Ishikawa (cell line): ENCODE data around the gene ITGAX.

ENCODE experiments used
- CEBPB ChIP-seq: IDR thresholded peaks from 2 replicates; pipeline ENCODE4 v1.6.1; 2012
- CREB1 ChIP-seq: IDR thresholded peaks from 2 replicates; pipeline ENCODE4 v1.6.1; 2012; ENCODE audit warnings: low read depth
- EGR1 ChIP-seq: IDR thresholded peaks from 2 replicates; pipeline ENCODE4 v1.6.1; 2012
- EP300 ChIP-seq: IDR thresholded peaks from 2 replicates; pipeline ENCODE4 v1.6.1; 2012; ENCODE audit warnings: borderline replicate concordance
- FOXM1 ChIP-seq: IDR thresholded peaks from 2 replicates; pipeline ENCODE4 v1.6.1; 2012; ENCODE audit warnings: low read depth, borderline replicate concordance
- NFIC ChIP-seq: IDR thresholded peaks from 2 replicates; pipeline ENCODE4 v1.6.1; 2012
- RAD21 ChIP-seq: IDR thresholded peaks from 2 replicates; pipeline ENCODE4 v1.6.1; 2012; ENCODE audit warnings: low read depth
- TAF1 ChIP-seq: IDR thresholded peaks from 2 replicates; pipeline ENCODE4 v1.6.1; 2012; ENCODE audit warnings: low read depth, mild to moderate bottlenecking
- TCF12 ChIP-seq: IDR thresholded peaks from 2 replicates; pipeline ENCODE4 v1.6.1; 2012; ENCODE audit warnings: low read depth
- TEAD4 ChIP-seq: IDR thresholded peaks from 2 replicates; pipeline ENCODE4 v1.6.1; 2012
- YY1 ChIP-seq: IDR thresholded peaks from 2 replicates; pipeline ENCODE4 v1.6.1; 2012; ENCODE audit warnings: low read depth
- ZBTB7A ChIP-seq: IDR thresholded peaks from 2 replicates; pipeline ENCODE4 v1.6.1; 2012; ENCODE audit warnings: low read depth
- TF ChIP-seq, protein P1 (sequence below): IDR thresholded peaks from 2 replicates; pipeline ENCODE4 v1.6.1; 2012; ENCODE audit warnings: low read depth, mild to moderate bottlenecking
- TF ChIP-seq, protein P2 (sequence below): IDR thresholded peaks from 2 replicates; pipeline ENCODE4 v1.6.1; 2012
- TF ChIP-seq, protein P3 (sequence below): IDR thresholded peaks from 2 replicates; pipeline ENCODE4 v1.6.1; 2012

Gene ITGAX

DNA sequence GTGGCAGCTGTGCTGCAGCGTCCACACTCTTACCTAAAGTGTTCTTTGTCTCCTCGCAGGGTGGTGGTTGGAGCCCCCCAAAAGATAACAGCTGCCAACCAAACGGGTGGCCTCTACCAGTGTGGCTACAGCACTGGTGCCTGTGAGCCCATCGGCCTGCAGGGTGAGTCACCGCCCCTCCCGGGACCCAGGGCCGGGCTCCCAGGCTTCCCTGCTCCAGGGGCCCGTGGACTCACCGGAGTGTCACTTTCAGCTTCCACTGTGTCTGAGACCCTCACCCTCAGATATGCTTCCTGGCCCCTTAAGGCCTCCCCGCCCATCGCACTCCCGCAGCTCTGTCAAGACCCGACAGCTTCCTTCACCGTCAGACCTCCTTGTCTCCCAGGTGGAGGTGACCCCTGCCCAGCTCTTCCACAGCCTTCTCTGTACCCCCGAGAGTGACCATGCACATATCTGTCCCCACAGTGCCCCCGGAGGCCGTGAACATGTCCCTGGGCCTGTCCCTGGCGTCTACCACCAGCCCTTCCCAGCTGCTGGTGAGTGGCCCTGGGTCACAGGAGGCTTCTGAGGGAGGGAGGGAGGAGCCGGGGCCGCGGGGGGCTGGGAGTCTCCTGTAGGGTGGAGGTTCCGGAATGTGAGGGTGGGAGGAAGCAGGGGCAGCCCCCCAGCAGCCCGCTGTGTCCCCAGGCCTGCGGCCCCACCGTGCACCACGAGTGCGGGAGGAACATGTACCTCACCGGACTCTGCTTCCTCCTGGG lies 1.8 kb downstream of the ITGAX start:
- TF ChIP-seq EP300 (no peak), TCF12 (no peak), TAF1 (no peak), RAD21 (no peak), FOXM1 (no peak), YY1 (no peak), CEBPB (no peak), TEAD4 (no peak), ZBTB7A (no peak), EGR1 (no peak), NFIC (no peak), CREB1 (no peak)
- TF ChIP-seq, protein P1, sequence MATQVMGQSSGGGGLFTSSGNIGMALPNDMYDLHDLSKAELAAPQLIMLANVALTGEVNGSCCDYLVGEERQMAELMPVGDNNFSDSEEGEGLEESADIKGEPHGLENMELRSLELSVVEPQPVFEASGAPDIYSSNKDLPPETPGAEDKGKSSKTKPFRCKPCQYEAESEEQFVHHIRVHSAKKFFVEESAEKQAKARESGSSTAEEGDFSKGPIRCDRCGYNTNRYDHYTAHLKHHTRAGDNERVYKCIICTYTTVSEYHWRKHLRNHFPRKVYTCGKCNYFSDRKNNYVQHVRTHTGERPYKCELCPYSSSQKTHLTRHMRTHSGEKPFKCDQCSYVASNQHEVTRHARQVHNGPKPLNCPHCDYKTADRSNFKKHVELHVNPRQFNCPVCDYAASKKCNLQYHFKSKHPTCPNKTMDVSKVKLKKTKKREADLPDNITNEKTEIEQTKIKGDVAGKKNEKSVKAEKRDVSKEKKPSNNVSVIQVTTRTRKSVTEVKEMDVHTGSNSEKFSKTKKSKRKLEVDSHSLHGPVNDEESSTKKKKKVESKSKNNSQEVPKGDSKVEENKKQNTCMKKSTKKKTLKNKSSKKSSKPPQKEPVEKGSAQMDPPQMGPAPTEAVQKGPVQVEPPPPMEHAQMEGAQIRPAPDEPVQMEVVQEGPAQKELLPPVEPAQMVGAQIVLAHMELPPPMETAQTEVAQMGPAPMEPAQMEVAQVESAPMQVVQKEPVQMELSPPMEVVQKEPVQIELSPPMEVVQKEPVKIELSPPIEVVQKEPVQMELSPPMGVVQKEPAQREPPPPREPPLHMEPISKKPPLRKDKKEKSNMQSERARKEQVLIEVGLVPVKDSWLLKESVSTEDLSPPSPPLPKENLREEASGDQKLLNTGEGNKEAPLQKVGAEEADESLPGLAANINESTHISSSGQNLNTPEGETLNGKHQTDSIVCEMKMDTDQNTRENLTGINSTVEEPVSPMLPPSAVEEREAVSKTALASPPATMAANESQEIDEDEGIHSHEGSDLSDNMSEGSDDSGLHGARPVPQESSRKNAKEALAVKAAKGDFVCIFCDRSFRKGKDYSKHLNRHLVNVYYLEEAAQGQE: no peak
- TF ChIP-seq, protein P2, sequence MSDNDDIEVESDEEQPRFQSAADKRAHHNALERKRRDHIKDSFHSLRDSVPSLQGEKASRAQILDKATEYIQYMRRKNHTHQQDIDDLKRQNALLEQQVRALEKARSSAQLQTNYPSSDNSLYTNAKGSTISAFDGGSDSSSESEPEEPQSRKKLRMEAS: no peak
- TF ChIP-seq, protein P3, sequence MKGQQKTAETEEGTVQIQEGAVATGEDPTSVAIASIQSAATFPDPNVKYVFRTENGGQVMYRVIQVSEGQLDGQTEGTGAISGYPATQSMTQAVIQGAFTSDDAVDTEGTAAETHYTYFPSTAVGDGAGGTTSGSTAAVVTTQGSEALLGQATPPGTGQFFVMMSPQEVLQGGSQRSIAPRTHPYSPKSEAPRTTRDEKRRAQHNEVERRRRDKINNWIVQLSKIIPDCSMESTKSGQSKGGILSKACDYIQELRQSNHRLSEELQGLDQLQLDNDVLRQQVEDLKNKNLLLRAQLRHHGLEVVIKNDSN: no peak

DNA sequence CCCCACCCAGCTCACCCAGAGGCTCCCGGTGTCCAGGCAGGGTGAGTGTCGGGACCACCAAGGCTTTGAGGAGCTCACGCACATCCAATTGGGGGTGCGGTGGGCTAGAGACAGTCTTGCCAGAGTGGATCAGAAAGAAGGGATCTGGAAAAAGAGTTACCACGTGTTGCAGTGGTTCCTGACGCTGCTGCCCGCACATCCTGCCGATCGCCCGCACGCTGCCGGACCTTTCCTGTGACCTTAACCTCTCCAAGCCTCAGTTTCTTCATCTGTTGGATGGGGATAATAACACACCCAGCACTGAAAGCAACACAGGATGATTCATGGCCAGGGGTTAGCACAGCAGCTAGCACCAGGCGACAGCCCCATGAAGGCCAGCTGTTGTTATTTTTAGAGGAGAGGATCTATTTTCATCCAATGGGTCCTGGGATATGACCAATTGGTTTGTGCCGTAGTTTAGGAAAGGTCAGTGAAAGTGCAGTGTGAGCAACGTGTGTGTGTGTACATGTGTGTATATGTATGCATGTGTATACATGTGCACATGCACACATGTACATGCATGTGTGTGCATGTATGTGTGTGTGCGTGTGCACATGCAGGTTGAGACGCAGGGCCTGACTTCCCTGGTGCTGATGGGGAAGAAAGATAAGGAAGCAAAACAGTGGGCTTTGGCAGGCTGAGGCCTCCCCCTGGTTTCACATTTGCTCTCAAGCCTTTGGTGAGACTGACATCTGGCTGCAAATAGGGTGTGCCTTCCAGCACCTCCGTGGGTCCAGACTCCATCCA lies 2.5 kb downstream of the ITGAX start:
- no peak for TF ChIP-seq CEBPB
- no peak for TF ChIP-seq YY1

DNA sequence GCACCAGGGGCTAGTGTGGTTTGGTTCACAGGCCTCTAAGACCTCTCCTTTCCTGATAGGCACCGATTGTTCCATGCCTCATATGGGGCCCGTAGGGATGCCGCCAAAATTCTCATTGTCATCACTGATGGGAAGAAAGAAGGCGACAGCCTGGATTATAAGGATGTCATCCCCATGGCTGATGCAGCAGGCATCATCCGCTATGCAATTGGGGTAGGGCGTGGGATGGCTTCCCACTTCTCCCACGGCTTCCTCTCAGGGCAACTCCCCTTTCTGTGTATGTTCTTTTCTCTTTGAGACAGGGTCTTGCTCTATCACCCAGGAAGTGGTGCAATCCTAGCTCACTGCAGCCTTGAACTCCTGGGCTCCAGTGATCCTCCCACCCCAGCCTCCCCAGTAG lies 5.3 kb downstream of the ITGAX start:
- TF ChIP-seq NFIC (no peak), CREB1 (no peak), ZBTB7A (no peak), TAF1 (no peak), TEAD4 (no peak), TCF12 (no peak), FOXM1 (no peak), EP300 (no peak), RAD21 (no peak), EGR1 (no peak), CEBPB (no peak), YY1 (no peak)
- TF ChIP-seq, protein P1: no peak
- TF ChIP-seq, protein P2: no peak
- TF ChIP-seq, protein P3: no peak

DNA sequence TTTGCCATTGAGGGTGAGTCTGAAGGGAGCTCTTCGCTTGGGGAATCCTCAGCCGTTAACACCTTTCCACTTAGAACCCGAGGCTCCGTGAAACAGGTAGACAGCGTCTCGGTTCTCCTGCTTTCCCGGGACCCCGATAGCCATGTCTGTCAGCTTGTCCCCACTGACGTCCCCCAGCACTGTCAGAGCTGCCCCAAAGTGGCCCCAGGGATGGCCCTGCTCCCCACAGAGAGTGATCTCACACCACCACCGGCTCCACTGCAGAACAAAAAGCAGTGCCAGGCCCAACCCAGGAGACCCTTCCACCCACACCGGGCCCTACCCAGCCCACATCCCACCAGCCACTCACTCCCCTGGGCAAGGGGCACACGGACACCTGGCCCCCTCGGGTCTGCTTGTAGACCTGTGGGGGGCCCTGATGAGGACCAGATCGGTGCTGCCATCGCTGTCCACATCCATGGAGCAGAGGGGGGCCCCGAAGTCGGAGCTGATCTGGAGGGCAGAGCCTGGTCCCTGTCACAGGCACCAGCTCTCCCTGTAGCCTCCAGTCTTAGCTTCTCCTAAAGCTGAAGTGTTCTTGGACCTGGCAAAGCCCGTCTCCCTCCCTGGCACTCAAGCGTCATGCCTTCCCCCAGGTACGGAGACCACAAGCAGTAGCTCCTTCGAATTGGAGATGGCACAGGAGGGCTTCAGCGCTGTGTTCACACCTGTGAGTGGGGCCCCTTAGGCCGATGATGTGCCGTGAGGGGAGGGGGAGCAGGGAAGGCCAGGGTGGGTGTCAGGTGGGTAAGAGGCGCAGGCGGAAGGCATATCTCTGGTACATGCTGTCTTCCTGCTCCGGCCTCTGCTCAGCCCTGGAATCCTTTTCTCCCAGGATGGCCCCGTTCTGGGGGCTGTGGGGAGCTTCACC lies 6.5 kb downstream of the ITGAX start:
- TF ChIP-seq TCF12: no peak
- TF ChIP-seq ZBTB7A: no peak
- TF ChIP-seq, protein P2: no peak
- TF ChIP-seq CEBPB: no peak
- TF ChIP-seq, protein P3: no peak
- TF ChIP-seq CREB1: no peak
- TF ChIP-seq NFIC: no peak
- no peak for TF ChIP-seq EP300
- TF ChIP-seq TEAD4: no peak
- TF ChIP-seq FOXM1: no peak
- TF ChIP-seq EGR1: no peak
